Measurements from ENCODE around the gene IMMP2L.
A peak's percentile ranks its signal among the peaks of the same experiment; 100 is the strongest.

The IMMP2L gene

GRCh38 chr7:111173528-111173927 is 388.8 kb downstream of the IMMP2L start:
- DNase-seq (ENCODE audit: low read depth in 2 of 3, low spot score in 2 of 3) = no peak

- no peak for DNase-seq (ENCODE audit: low read depth in 2 of 3, low spot score in 2 of 3)
Measured at GRCh38 chr7:111172564-111173257, 389.6 kb downstream of the IMMP2L start.

- no peak for DNase-seq (ENCODE audit: low read depth in 2 of 3, low spot score in 2 of 3)
Measured at GRCh38 chr7:111168182-111168581, 394.1 kb downstream of the IMMP2L start.

- no peak for DNase-seq (ENCODE audit: low read depth in 2 of 3, low spot score in 2 of 3)
Measured at GRCh38 chr7:111164442-111164841, 397.9 kb downstream of the IMMP2L start.

- DNase-seq (ENCODE audit: low read depth in 2 of 3, low spot score in 2 of 3) = no peak
Measured at GRCh38 chr7:111162692-111163091, 399.6 kb downstream of the IMMP2L start.

DNA sequence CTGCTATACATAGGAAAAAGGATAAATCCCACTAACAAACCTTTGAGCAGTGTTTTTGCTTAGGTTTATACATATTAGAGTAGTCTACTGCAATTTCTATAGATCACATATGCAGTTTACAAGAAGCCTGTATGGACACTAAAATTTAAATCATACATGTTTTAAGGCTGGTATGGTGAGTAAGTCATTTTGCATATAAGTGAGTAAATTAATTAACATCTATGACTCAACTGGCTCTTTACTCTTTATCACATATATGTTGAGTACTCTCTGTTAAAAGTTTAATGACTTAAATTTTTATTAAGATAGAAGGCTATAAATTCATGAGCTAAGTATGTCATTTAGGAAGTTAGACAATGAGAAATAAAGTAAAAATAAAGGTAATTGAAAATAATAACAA is 402.0 kb downstream of the IMMP2L start:
- no peak for DNase-seq (ENCODE audit: low read depth in 2 of 3, low spot score in 2 of 3)

DNA sequence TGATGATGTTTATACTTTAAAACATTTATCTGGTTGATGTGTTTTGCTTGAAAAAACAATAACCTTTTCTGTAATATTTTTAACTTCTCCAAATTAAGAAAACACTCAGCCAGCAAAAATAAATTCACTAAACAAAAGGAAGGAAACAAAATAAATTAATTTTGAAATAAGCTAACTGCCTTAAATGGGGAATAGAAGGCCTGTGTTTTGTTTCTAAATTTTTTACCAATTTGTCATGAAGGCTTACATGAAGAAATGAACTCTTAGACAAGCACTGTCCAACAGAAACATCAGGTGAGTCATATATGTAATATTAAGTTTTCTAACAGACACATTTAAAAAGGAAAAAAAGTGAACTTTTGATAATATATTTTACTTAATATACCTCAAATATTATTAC is 402.9 kb downstream of the IMMP2L start:
- DNase-seq (ENCODE audit: low read depth in 2 of 3, low spot score in 2 of 3) = no peak

DNA sequence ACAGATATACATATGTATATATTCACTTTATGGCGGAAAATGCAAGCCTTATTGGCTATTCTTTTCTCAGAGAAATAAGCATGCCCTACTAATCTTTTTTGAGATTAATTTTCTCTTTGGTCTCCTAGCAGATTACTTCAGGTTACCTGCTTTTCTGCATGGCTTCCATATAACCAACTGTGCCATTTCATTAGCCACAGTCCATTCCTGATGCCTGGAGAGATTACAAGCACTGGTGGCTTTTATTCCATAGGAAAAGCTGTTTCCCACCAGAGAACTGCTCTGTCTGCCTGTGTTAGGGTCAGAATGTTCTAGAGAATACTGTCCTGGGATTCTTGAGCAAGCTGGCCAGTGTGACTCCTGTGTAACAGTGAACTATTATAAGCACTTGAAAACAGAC is 411.6 kb downstream of the IMMP2L start:
- no peak for DNase-seq (ENCODE audit: low read depth in 2 of 3, low spot score in 2 of 3)

- no peak for DNase-seq (ENCODE audit: low read depth in 2 of 3, low spot score in 2 of 3)
Measured at GRCh38 chr7:111147708-111148533, 414.4 kb downstream of the IMMP2L start.

DNA sequence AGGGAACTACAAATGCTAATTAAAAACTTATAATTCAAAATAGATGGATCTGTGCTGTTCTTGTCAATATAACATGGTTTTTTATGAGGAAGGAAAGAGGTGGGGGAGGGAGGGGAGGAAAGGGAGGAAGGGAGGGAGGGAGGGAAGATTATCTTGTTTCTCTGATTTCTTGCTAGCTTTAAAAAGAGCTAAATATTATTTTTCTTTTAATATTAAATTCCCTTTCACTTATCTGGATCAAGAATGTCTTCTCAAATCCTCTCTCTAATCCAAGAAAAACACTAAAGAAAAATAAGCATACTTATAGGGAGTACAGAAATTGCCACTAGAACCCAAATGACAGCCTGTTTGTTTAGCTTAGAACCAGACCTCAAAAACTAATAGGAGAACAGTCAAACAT is 416.2 kb downstream of the IMMP2L start:
- DNase-seq (ENCODE audit: low read depth in 2 of 3, low spot score in 2 of 3) = no peak

GRCh38 chr7:111145472-111145871 is 416.8 kb downstream of the IMMP2L start:
- DNase-seq (ENCODE audit: low read depth in 2 of 3, low spot score in 2 of 3) = no peak

GRCh38 chr7:111140091-111140865 is 422.0 kb downstream of the IMMP2L start:
- DNase-seq (ENCODE audit: low read depth in 2 of 3, low spot score in 2 of 3) = no peak

DNA sequence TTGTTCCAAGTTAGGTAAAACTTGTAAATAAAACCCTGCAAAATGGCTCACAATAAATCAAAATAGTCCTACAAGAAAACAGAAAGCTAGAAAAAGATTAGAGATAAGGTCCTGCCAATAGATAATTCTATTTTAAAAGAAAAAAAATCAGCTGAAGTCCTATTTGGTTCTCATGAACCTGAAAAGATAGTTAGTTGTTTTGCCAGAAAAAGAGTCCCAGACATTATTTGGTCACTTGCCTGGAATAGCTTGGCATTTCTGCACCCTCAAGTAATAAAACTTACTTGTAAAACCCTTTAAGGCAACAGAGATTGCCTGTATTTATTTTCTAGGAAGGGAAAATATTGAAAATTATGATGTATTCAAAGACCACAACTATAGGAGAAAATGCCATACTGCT is 423.7 kb downstream of the IMMP2L start:
- DNase-seq (ENCODE audit: low read depth in 2 of 3, low spot score in 2 of 3) = no peak

GRCh38 chr7:111138193-111138569 is 424.1 kb downstream of the IMMP2L start:
- peak in 1 of 3 experiments; percentile 19 for DNase-seq (ENCODE audit: low read depth in 2 of 3, low spot score in 2 of 3)

GRCh38 chr7:111137296-111138192 is 424.7 kb downstream of the IMMP2L start:
- peak; percentile 5 to 29 (median 16) for DNase-seq (ENCODE audit: low read depth in 2 of 3, low spot score in 2 of 3)

DNA sequence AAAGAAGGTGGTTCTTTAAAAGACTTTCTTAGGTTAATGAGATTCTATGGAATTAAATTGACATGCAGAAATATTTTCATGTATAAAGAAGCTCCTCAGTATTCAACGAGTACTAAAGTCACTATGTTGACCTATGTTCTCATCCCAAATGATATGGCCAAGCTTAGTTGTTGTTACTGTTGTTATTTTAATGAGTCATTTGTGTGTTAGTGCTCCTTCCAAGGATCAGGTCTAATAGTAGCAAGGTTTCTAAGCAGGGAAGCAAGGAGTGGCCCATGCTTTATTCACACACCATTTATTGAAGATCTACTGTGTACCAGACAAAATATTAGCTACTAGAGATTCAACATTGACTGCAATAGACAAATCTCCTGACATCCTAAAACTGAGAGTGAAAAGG is 429.5 kb downstream of the IMMP2L start:
- no peak for DNase-seq (ENCODE audit: low read depth in 2 of 3, low spot score in 2 of 3)

DNA sequence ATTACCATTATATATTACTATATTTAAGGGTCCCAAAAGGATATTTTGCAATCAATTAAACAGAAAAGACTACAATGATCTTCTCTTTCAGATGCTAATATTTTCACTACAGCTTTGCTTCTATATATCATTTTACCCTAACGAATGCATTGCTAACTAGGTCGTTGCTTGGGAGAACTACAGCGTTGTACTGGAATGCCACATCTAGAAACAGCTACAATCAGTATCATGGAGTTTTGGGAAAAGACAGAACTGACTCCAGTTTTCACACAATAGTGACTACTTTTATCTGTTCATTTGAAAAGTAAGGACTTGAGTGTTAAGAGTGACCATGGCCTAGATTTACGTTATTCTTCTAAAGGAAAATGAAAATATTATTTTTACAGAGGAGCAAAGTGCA is 432.9 kb downstream of the IMMP2L start:
- DNase-seq (ENCODE audit: low read depth in 2 of 3, low spot score in 2 of 3) = no peak

GRCh38 chr7:111126987-111127386 is 435.3 kb downstream of the IMMP2L start:
- no peak for DNase-seq (ENCODE audit: low read depth in 2 of 3, low spot score in 2 of 3)

DNA sequence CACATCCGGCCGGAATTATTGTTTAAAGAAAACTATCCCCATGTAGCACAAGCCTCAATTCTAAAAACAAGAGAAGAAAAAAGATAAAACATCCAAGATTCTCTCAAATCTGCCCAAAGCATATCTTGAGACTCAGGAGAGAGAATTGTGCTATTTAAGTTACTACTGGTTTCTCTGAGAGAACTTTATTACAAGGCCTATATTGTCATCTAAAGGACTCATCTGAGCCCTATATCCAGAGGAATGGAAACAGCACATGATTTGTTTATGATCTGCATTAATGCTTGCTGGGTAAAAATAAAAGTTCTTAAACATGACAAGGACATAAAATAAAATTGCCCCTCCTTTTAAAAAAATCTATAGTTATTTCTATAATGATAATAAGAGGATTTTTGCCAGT is 446.3 kb downstream of the IMMP2L start:
- DNase-seq (ENCODE audit: low read depth in 2 of 3, low spot score in 2 of 3) = no peak

DNA sequence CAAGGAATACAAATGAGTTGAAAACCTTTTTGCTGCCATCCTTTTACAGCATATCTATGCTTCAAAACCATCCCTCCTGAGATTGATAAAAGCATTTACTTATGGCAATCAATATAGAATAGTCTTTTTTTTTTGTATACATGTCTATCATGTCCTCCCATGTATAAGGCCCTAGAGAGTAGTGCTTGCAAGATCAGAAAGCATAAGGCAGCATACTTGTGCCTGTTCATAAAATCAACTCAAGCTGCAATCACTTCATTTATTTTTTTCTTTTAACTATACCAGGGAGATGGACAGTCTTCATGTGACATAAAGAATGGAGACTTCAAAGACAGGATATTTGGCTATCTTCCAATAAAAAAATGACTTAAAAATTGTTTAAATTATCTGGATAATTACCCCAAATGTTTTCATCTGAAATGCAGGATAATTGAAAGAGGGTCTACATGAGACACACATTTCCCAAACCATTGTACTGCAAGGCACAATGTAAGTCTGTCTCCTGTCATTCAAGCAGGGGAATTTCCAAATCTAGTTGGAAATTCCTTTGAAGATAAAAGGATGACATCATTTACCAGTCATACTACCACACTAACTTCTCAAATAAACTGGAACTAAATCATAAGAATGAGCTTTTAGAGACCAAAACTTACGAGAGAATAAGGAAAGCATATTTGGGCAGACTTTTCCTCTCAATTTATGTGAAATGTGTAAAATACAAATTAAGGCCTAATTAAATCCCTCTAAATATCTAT is 448.9 kb downstream of the IMMP2L start:
- no peak for DNase-seq (ENCODE audit: low read depth in 2 of 3, low spot score in 2 of 3)

All from activated CD8-positive, alpha-beta memory T cell treated with anti-CD3 and anti-CD28 coated beads for 48 hours (primary cell).